DMS153 (cell line): ENCODE results near the gene CHST12.
"Not testable (repeated sequence)": the region's sequence is repeated elsewhere in the genome, so short reads cannot be mapped to it uniquely, and the experiment has no call there.

Experiments used
- DNase-seq: peaks from one replicate; lab custom pipeline; 2025; lab: John Stamatoyannopoulos, UW

Gene CHST12

GRCh38 chr7:2403014-2403717 lies at the start of gene CHST12:
CHST12 (plus strand) TSS chr7:2403611; CDS start chr7:2432640, 29,029 bp downstream.
- peak; percentile 92 for DNase-seq

GRCh38 chr7:2353936-2354185 lies 49.5 kb upstream of the CHST12 start:
- DNase-seq, result peak; percentile 85

- peak; percentile 93 for DNase-seq
Measured at GRCh38 chr7:2354186-2354938, 49.0 kb upstream of the CHST12 start, which contains the start of gene EIF3B. EIF3B (plus strand) TSS chr7:2354827; CDS start chr7:2354922, 95 bp downstream.

- DNase-seq, result no peak
Measured at GRCh38 chr7:2354939-2355704, 48.3 kb upstream of the CHST12 start.

- no peak for DNase-seq
Measured at GRCh38 chr7:2355705-2356008, 47.8 kb upstream of the CHST12 start.

- no peak for DNase-seq
Measured at GRCh38 chr7:2357165-2357564, 46.2 kb upstream of the CHST12 start.

- no peak for DNase-seq
Measured at GRCh38 chr7:2357571-2357970, 45.8 kb upstream of the CHST12 start.

- no peak for DNase-seq
Measured at GRCh38 chr7:2358968-2359527, 44.4 kb upstream of the CHST12 start.

GRCh38 chr7:2359610-2360009 lies 43.8 kb upstream of the CHST12 start:
- DNase-seq, result no peak

GRCh38 chr7:2360796-2361195 lies 42.6 kb upstream of the CHST12 start:
- no peak for DNase-seq

GRCh38 chr7:2362385-2363088 lies 40.9 kb upstream of the CHST12 start:
- no peak for DNase-seq

- DNase-seq, result no peak
Measured at GRCh38 chr7:2369139-2369538, 34.3 kb upstream of the CHST12 start.

GRCh38 chr7:2371329-2371728 lies 32.1 kb upstream of the CHST12 start:
- no peak for DNase-seq

GRCh38 chr7:2372724-2373123 lies 30.7 kb upstream of the CHST12 start:
- DNase-seq, result no peak

GRCh38 chr7:2373124-2373556 lies 30.3 kb upstream of the CHST12 start:
- no peak for DNase-seq

GRCh38 chr7:2373646-2374045 lies 29.8 kb upstream of the CHST12 start:
- DNase-seq, result no peak

- DNase-seq, result no peak
Measured at GRCh38 chr7:2374401-2374800, 29.0 kb upstream of the CHST12 start.

GRCh38 chr7:2374830-2375728 lies 28.3 kb upstream of the CHST12 start:
- no peak for DNase-seq

GRCh38 chr7:2376351-2377154 lies 26.9 kb upstream of the CHST12 start:
- DNase-seq, result no peak

GRCh38 chr7:2377492-2377891 lies 25.9 kb upstream of the CHST12 start:
- DNase-seq, result not testable (repeated sequence)
